IMR-90 (cell line): ENCODE measurements around the gene CTDSP2. TPM values are rescaled to one million over a fixed set of nuclear protein-coding genes. Genes with fewer than 3 reads are reported as not detected.

Experiments used
- ATAC-seq: fragments of 200-7000 bp; cut with Tn5 transposase; 2 replicates; pipeline ENCODE4 v1.9.1; 2020; ENCODE audit warnings: low read depth, mild to moderate bottlenecking, moderate library complexity
- BruUV-seq: library from RNA; stranded (reverse); fragments of 400-500 nt; replicated peaks from 2 replicates; lab custom pipeline; 2021; lab: Mats Ljungman, UMichigan
- CTCF ChIA-PET: fragments of 300-600 bp; formaldehyde crosslinking; extraction: SDS; loops from one replicate; lab custom pipeline; 2021; ENCODE audit warnings: antibody characterized with exemption; lab: Yijun Ruan, JAX
- POLR2A ChIA-PET: fragments of 300-600 bp; sonication (Branson Sonifier 250); formaldehyde crosslinking; loops from one replicate; lab custom pipeline; 2022; ENCODE audit warnings: antibody characterized with exemption; ENCODE audit not compliant: unreplicated experiment; lab: Charles Lee
- DNase-seq: peaks from one replicate; pipeline ENCODE4 v3.0.0; 2013
- H2AFZ ChIP-seq: replicated peaks from 2 replicates; pipeline ENCODE3; 2013; ENCODE audit warnings: low read length, mild to moderate bottlenecking; ENCODE audit not compliant: poor library complexity
- H2AK5ac ChIP-seq: 2 replicates; pipeline ENCODE4 v1.6.1; 2013; ENCODE audit warnings: low read depth, low read length, inconsistent platforms
- H2AK9ac ChIP-seq: replicated peaks from 2 replicates; pipeline ENCODE3; 2013; ENCODE audit warnings: mild to moderate bottlenecking, low read depth, low read length, moderate library complexity; ENCODE audit not compliant: poor library complexity
- H2BK120ac ChIP-seq: 2 replicates; pipeline ENCODE4 v1.6.1; 2013; ENCODE audit warnings: low read depth, low read length, inconsistent platforms
- H2BK15ac ChIP-seq: 3 replicates; pipeline ENCODE4 v1.6.1; 2013; ENCODE audit warnings: low read depth, low read length, inconsistent platforms
- H2BK20ac ChIP-seq: 2 replicates; pipeline ENCODE4 v1.6.1; 2013; ENCODE audit warnings: low read depth, mild to moderate bottlenecking, inconsistent platforms, low read length, moderate library complexity
- H2BK5ac ChIP-seq: 2 replicates; pipeline ENCODE4 v1.6.1; 2013; ENCODE audit warnings: mild to moderate bottlenecking, low read depth, low read length, inconsistent platforms; ENCODE audit not compliant: poor library complexity, severe bottlenecking
- H3K14ac ChIP-seq: replicated peaks from 2 replicates; pipeline ENCODE4 v1.6.1; 2013; ENCODE audit warnings: low read depth, low read length, inconsistent platforms
- H3K18ac ChIP-seq: 2 replicates; pipeline ENCODE4 v1.6.1; 2013; ENCODE audit warnings: low read depth, low read length, control low read depth
- H3K23ac ChIP-seq: 2 replicates; pipeline ENCODE4 v1.6.1; 2013; ENCODE audit warnings: low read depth, low read length, inconsistent platforms
- H3K27ac ChIP-seq: 2 replicates; pipeline ENCODE4 v1.5.1; 2013; ENCODE audit warnings: mild to moderate bottlenecking, control low read depth, low read length; ENCODE audit not compliant: insufficient read depth
- H3K27me3 ChIP-seq: 2 replicates; pipeline ENCODE4 v1.6.1; 2013; ENCODE audit warnings: low read length; ENCODE audit not compliant: control insufficient read depth, insufficient read depth
- H3K36me3 ChIP-seq: 2 replicates; pipeline ENCODE4 v1.6.1; 2013; ENCODE audit warnings: low read length, mixed read lengths; ENCODE audit not compliant: control insufficient read depth, insufficient read depth
- H3K4ac ChIP-seq: 2 replicates; pipeline ENCODE4 v1.6.1; 2013; ENCODE audit warnings: low read depth, low read length, inconsistent platforms
- H3K4me1 ChIP-seq: 2 replicates; pipeline ENCODE4 v1.6.1; 2013; ENCODE audit warnings: low read length, mixed read lengths; ENCODE audit not compliant: control insufficient read depth, insufficient read depth
- H3K4me2 ChIP-seq: 2 replicates; pipeline ENCODE4 v1.6.1; 2013; ENCODE audit warnings: low read depth, mild to moderate bottlenecking, control low read depth, low read length, moderate library complexity
- H3K4me3 ChIP-seq: 2 replicates; pipeline ENCODE4 v1.5.1; 2013; ENCODE audit warnings: low read depth, mild to moderate bottlenecking, control low read depth, low read length, moderate library complexity; ENCODE audit not compliant: insufficient read depth
- H3K56ac ChIP-seq: 2 replicates; pipeline ENCODE4 v1.6.1; 2013; ENCODE audit warnings: low read length, inconsistent platforms; ENCODE audit not compliant: insufficient read depth; ENCODE audit errors: extremely low read depth
- H3K79me1 ChIP-seq, 2 experiments: 2 replicates each; pipeline ENCODE4 v1.6.1; 2013; ENCODE audit warnings: low read length in 2 of 2, inconsistent platforms in 1 of 2, low read depth in 1 of 2
- H3K9ac ChIP-seq: 2 replicates; pipeline ENCODE4 v1.6.1; 2013; ENCODE audit warnings: low read depth, low read length, control low read depth
- H3K9me1 ChIP-seq: 2 replicates; pipeline ENCODE4 v1.6.1; 2013; ENCODE audit warnings: low read length, inconsistent platforms; ENCODE audit not compliant: insufficient read depth
- H3K9me3 ChIP-seq: 2 replicates; pipeline ENCODE4 v1.6.1; 2013; ENCODE audit warnings: low read length; ENCODE audit not compliant: control insufficient read depth, insufficient read depth
- H4K20me1 ChIP-seq: 2 replicates; pipeline ENCODE4 v1.6.1; 2013; ENCODE audit warnings: low read length, inconsistent platforms; ENCODE audit not compliant: insufficient read depth
- H4K5ac ChIP-seq: 2 replicates; pipeline ENCODE4 v1.6.1; 2013; ENCODE audit warnings: mild to moderate bottlenecking, low read depth, low read length, control low read depth
- H4K8ac ChIP-seq, 2 experiments: 2 replicates each; pipeline ENCODE4 v1.6.1; 2013; ENCODE audit warnings: low read depth in 2 of 2, low read length in 2 of 2, control low read depth in 1 of 2, inconsistent platforms in 1 of 2
- H4K91ac ChIP-seq: 2 replicates; pipeline ENCODE4 v1.6.1; 2013; ENCODE audit warnings: low read depth, low read length, inconsistent platforms; ENCODE audit not compliant: insufficient read depth
- CEBPB ChIP-seq: IDR thresholded peaks from 2 replicates; pipeline ENCODE4 v1.6.1; 2012; ENCODE audit warnings: low read depth, low read length, improper control_type of control experiment
- POLR2A ChIP-seq: IDR thresholded peaks from 2 replicates; pipeline ENCODE4 v1.6.1; 2012; ENCODE audit warnings: mild to moderate bottlenecking, low read depth, low read length
- WGBS, 2 experiments: methylation state at CpG; one replicate each; pipeline versions ENCODE4 v1.1.5 to v1.1.7; 2013; ENCODE audit warnings: missing lambda C conversion rate in 2 of 2; ENCODE audit not compliant: insufficient read length in 1 of 2; ENCODE audit errors: extremely low coverage in 2 of 2; 5-methylcytosine and 5-hydroxymethylcytosine counted together
- dilution Hi-C: fragments of 300-500 bp; cut with HindIII; formaldehyde crosslinking; loops from one replicate; pipeline ENCODE4 v1.14.3; 2018; ENCODE audit warnings: low sequenced_read_pairs; ENCODE audit not compliant: unreplicated experiment
- in situ Hi-C: fragments of 300-500 bp; cut with MboI; formaldehyde crosslinking; loops from 3 replicates; pipeline ENCODE4 v1.14.3; 2019; ENCODE audit warnings: low sequenced_read_pairs, inconsistent platforms, mixed read lengths
- intact Hi-C: fragments of 100-400 bp; cut with micrococcal nuclease; formaldehyde crosslinking; loops from 2 replicates; pipeline ENCODE4 v1.10.0; 2022
- polyA plus RNA-seq, 3 experiments: library from polyadenylated mRNA; depleted of rRNA; stranded (reverse); fragments of >200 nt; gene quantifications; 2 replicates each; pipeline ENCODE4 v1.2.3, GENCODE V29; 2012; ENCODE audit warnings: low replicate concordance in 1 of 3
- total RNA-seq: library from RNA; depleted of rRNA; stranded (reverse); fragments of >200 nt; gene quantifications from 2 replicates; pipeline ENCODE4 v1.2.3, GENCODE V29; 2012
- TF ChIP-seq, protein P1 (sequence below): fragments of 150-350 bp; IDR thresholded peaks from 2 replicates; pipeline ENCODE4 v1.6.1; 2017; ENCODE audit warnings: mild to moderate bottlenecking, antibody characterized with exemption, low read length, low read depth

CTDSP2 gene
- total and polyA plus RNA-seq, 2 of the 4 experiments (the other 2 are of a cell fraction): 114 to 156 TPM

DNA sequence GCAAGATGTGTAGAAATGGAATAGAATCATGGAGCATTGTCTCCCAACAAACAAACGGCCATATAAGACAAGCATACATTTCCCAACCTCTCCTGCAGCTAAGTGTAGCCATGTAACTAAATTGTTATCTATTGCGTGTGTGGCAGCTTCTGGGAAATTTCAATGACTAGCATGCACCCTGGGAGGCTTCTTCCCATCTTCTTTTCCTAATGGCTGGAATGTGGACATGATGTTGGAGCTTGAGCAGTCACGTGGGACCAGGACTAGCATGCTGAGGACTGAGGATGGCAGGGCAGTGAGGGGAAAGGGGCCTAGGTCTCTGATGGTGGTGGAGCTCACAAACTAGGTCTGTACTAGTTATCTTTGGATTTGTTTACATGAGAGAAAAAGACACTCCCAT is 21.7 kb upstream of the CTDSP2 start:
- peak; percentile 36 for DNase-seq
- H3K4me2 ChIP-seq: no peak overlapping the region; the same call in 1 of the 2 replicates

More for the DNA sequence above, 21.7 kb upstream of the CTDSP2 start:
- Histone ChIP-seq H2AK9ac (no peak overlapping the region), H3K18ac (peak overlapping the region; percentile 47), H3K4me1 (peaks cover 26% of the 10 kb centered on the region), H3K9ac (no peak overlapping the region), H3K14ac (peak overlapping the region; percentile 70), H2BK120ac (peak overlapping the region; percentile 68), H2BK20ac (peak overlapping the region; percentile 72; the same call in 1 of the 2 replicates), H2BK15ac (peak overlapping the region; percentile 54; the same call in 2 of the 3 replicates), H2AFZ (peak overlapping the region; percentile 71), H3K23ac (peak overlapping the region; percentile 81; the same call in 1 of the 2 replicates), H4K20me1 (no peaks in the 10 kb centered on the region), H2AK5ac (peak overlapping the region; percentile 91; the same call in 1 of the 2 replicates), H3K27me3 (no peaks in the 10 kb centered on the region), H4K8ac (peak overlapping the region; percentile 34 to 78; a peak in 2 of 4 replicates), H4K5ac (peak overlapping the region; percentile 74), H3K56ac (no peak overlapping the region), H3K79me1 (peaks cover 4 to 13% of the 10 kb centered on the region in 2 experiments), H3K4me3 (no peak overlapping the region), H3K27ac (peak overlapping the region; percentile 56; the same call in 1 of the 2 replicates), H3K36me3 (no peaks in the 10 kb centered on the region), H3K4ac (peak overlapping the region; percentile 80), H4K91ac (peak overlapping the region; percentile 43), H3K9me3 (no peaks in the 10 kb centered on the region), H2BK5ac (no peak overlapping the region), H3K9me1 (peaks cover 21% of the 10 kb centered on the region)
- in situ Hi-C loops: no loop called here
- no peak for TF ChIP-seq POLR2A
- peak; percentile 18; the same call in 1 of the 2 replicates for TF ChIP-seq CEBPB
- TF ChIP-seq, protein P1, sequence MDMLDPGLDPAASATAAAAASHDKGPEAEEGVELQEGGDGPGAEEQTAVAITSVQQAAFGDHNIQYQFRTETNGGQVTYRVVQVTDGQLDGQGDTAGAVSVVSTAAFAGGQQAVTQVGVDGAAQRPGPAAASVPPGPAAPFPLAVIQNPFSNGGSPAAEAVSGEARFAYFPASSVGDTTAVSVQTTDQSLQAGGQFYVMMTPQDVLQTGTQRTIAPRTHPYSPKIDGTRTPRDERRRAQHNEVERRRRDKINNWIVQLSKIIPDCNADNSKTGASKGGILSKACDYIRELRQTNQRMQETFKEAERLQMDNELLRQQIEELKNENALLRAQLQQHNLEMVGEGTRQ: peak; percentile 23; the same call in 1 of the 2 replicates
- ChIA-PET POLR2A (no interaction called here), CTCF (no interaction called here)
- WGBS, 2 experiments: no CpG with 5 or more reads among the region's 3 CpGs
- dilution Hi-C loops: no loop called here
- BruUV-seq: no TSS peak
- intact Hi-C loops: no loop called here
- no peak for ATAC-seq
